HEK293 (cell line): ENCODE measurements around the gene SBK1.
"Not testable (repeated sequence)": the region's sequence is repeated elsewhere in the genome, so short reads cannot be mapped to it uniquely, and the experiment has no call there.

Source experiments
- GLI2 ChIP-seq: fragments of 450-650 bp; formaldehyde crosslinking; IDR thresholded peaks from 2 replicates; pipeline ENCODE4; 2017; ENCODE audit warnings: missing biosample characterization, missing genetic modification characterization, low read depth, borderline replicate concordance
- HOXA7 ChIP-seq: sonication (generic); formaldehyde crosslinking; IDR thresholded peaks from 2 replicates; pipeline ENCODE4 v1.8.1; 2022; ENCODE audit warnings: missing genetic modification reagents, borderline replicate concordance
- PBX3 ChIP-seq: sonication (generic); formaldehyde crosslinking; IDR thresholded peaks from 2 replicates; pipeline ENCODE4 v1.8.1; 2022; ENCODE audit warnings: mild to moderate bottlenecking, moderate library complexity, missing genetic modification reagents
- PRDM1 ChIP-seq: fragments of 450-650 bp; formaldehyde crosslinking; IDR thresholded peaks from 2 replicates; pipeline ENCODE4; 2016; ENCODE audit warnings: missing biosample characterization, missing genetic modification characterization
- ZBTB7A ChIP-seq: fragments of 450-650 bp; formaldehyde crosslinking; IDR thresholded peaks from 2 replicates; pipeline ENCODE4 v1.5.1; 2016; ENCODE audit warnings: low read depth, missing biosample characterization, missing genetic modification characterization
- ZNF830 ChIP-seq: fragments of 450-650 bp; IDR thresholded peaks from 2 replicates; pipeline ENCODE4 v1.5.0; 2018; ENCODE audit warnings: missing biosample characterization, missing genetic modification characterization, low read depth, mild to moderate bottlenecking, moderate library complexity
- TF ChIP-seq, protein P1 (sequence below): fragments of 450-650 bp; formaldehyde crosslinking; IDR thresholded peaks from 2 replicates; pipeline ENCODE4 v1.5.1; 2016; ENCODE audit warnings: missing biosample characterization, missing genetic modification characterization
- TF ChIP-seq, protein P2 (sequence below): fragments of 450-650 bp; formaldehyde crosslinking; IDR thresholded peaks from 2 replicates; pipeline ENCODE4 v1.5.1; 2017; ENCODE audit warnings: missing biosample characterization, mild to moderate bottlenecking, missing genetic modification characterization, moderate library complexity

DNA sequence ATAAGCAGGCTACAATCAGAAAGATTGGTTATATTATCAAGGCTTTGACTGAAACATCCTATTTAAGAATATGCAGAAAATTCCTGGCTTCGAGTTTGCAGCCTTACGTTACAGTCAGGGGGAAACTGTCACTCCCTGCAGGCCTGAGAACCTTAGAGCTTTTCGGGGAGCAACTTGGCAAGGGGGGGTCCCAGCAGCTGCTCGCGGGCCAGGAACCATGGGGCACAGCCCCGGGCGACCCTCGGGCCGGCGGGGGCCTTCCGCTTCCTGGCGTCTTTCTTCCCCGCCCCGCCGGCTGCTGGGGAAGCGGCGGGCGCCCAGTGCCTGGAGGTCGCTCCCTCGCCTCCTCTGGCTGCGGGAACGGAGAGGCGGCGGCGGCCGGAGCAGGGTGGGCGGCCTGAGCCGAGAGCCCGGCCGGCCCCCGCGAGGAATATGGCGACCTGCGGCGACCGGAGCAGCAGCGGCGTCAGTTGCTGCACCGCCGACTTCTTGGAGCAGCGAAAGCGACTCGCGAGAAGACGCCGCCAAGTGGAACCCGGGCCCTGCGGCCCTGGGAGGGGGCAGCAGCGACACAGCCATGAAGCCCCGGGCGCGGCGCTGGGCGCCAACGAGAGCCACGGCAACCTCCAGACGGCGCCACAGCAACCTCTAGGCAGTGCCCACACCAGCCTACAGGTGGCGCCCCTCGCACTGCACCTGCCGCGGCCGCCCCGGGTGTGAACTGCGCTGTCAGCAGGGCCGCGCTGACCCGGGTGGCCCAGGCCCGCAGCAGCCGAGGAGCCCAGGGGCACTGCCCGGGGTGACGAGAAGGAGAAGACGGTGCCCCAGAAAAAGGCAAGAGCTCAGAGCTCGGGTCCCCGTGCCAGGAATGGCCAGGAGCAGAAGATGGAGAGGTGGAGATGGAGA, 72.2 kb downstream of the SBK1 start:
- not testable (repeated sequence) for TF ChIP-seq GLI2 (tag by site-specific recombination); PBX3 (CRISPR knock-in tag); PRDM1; HOXA7 (CRISPR knock-in tag); ZNF830 (tag by site-specific recombination); ZBTB7A
- TF ChIP-seq, protein P1, sequence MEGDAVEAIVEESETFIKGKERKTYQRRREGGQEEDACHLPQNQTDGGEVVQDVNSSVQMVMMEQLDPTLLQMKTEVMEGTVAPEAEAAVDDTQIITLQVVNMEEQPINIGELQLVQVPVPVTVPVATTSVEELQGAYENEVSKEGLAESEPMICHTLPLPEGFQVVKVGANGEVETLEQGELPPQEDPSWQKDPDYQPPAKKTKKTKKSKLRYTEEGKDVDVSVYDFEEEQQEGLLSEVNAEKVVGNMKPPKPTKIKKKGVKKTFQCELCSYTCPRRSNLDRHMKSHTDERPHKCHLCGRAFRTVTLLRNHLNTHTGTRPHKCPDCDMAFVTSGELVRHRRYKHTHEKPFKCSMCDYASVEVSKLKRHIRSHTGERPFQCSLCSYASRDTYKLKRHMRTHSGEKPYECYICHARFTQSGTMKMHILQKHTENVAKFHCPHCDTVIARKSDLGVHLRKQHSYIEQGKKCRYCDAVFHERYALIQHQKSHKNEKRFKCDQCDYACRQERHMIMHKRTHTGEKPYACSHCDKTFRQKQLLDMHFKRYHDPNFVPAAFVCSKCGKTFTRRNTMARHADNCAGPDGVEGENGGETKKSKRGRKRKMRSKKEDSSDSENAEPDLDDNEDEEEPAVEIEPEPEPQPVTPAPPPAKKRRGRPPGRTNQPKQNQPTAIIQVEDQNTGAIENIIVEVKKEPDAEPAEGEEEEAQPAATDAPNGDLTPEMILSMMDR (tag by site-specific recombination) = not testable (repeated sequence)
- TF ChIP-seq, protein P2, sequence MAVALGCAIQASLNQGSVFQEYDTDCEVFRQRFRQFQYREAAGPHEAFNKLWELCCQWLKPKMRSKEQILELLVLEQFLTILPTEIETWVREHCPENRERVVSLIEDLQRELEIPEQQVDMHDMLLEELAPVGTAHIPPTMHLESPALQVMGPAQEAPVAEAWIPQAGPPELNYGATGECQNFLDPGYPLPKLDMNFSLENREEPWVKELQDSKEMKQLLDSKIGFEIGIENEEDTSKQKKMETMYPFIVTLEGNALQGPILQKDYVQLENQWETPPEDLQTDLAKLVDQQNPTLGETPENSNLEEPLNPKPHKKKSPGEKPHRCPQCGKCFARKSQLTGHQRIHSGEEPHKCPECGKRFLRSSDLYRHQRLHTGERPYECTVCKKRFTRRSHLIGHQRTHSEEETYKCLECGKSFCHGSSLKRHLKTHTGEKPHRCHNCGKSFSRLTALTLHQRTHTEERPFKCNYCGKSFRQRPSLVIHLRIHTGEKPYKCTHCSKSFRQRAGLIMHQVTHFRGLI (tag by site-specific recombination) = not testable (repeated sequence)
